Measurements from ENCODE around the gene RLIM. TPM values are rescaled to one million over a fixed set of nuclear protein-coding genes. Genes with fewer than 3 reads are reported as not detected.

The RLIM gene
- total RNA-seq, 3 donors from 2014 or later (not counting 1 experiment from before 2014, with no cell fraction given) = 43.2 to 49.5 (median 47.9) TPM

- intact Hi-C loops (cut with micrococcal nuclease) = loop anchor here (5.0 to 10.0 kb wide), 2 partner anchors 321 to 661 kb away; partner anchors contain the start of gene UPRT
- DNase-seq = peak in 1 of 2 donors; percentile 30
These were observed 893 bp downstream of the RLIM start for GRCh38 chrX:74613370-74614092.

GRCh38 chrX:74606799-74607198, 7.6 kb downstream of the RLIM start:
- peaks cover 3% of the 10 kb centered on the region for H3K36me3 ChIP-seq (ENCODE audit: control insufficient read depth, insufficient read depth, low read length)
- no peak for ATAC-seq
- H3K4me3 Mint-ChIP-seq = no peak overlapping the region
- H3K27ac Mint-ChIP-seq = no peak overlapping the region
- no peaks in the 10 kb centered on the region for H3K9me3 Mint-ChIP-seq
- TF ChIP-seq CTCF (IDR thresholded peaks at IDR 0.05) = no peak
- H3K36me3 Mint-ChIP-seq = no peaks in the 10 kb centered on the region
- no peaks in the 10 kb centered on the region for H3K27me3 ChIP-seq (ENCODE audit: control insufficient read depth, insufficient read depth, low read length)
- no peak overlapping the region for H3K4me3 ChIP-seq (ENCODE audit: low read length)
- 95% methylated on average over 10 of the region's 12 CpGs for WGBS (ENCODE audit: insufficient coverage)
- H3K27me3 Mint-ChIP-seq (ENCODE audit: low read depth in 2 of 2) = no peaks in the 10 kb centered on the region
- intact Hi-C loops (cut with micrococcal nuclease) = no loop called here
- no peaks in the 10 kb centered on the region for H3K9me3 ChIP-seq (ENCODE audit: control insufficient read depth, insufficient read depth, low read length)
- DNase-seq = no peak
- H3K27ac ChIP-seq (ENCODE audit: low read length) = no peak overlapping the region
- no peaks in the 10 kb centered on the region for H3K4me1 ChIP-seq (ENCODE audit: control insufficient read depth, insufficient read depth, low read length)
- H3K4me1 Mint-ChIP-seq = peaks cover 12 to 30% of the 10 kb centered on the region in 2 donors

More at GRCh38 chrX:74613370-74614092, 893 bp downstream of the RLIM start:
- Mint-ChIP-seq H3K4me3 (peak overlapping the region; percentile 99), H3K9me3 (no peaks in the 10 kb centered on the region), H3K27me3 (ENCODE audit: low read depth in 2 of 2) (peaks cover 0 to 3% of the 10 kb centered on the region in 2 donors), H3K36me3 (peaks cover 7% of the 10 kb centered on the region), H3K4me1 (peaks cover 17 to 20% of the 10 kb centered on the region in 2 donors), H3K27ac (peak overlapping the region; percentile 96 to 100)
- H3K27me3 ChIP-seq (ENCODE audit: control insufficient read depth, insufficient read depth, low read length) = no peaks in the 10 kb centered on the region
- 1% methylated on average over 13 of the region's 15 CpGs for WGBS (ENCODE audit: insufficient coverage)
- TF ChIP-seq CTCF (IDR thresholded peaks at IDR 0.05) = no peak
- peaks cover 5% of the 10 kb centered on the region for H3K4me1 ChIP-seq (ENCODE audit: control insufficient read depth, insufficient read depth, low read length)
- peak overlapping the region; percentile 100 for H3K27ac ChIP-seq (ENCODE audit: low read length)
- peak overlapping the region; percentile 92 for H3K4me3 ChIP-seq (ENCODE audit: low read length)
- no peak for ATAC-seq
- H3K9me3 ChIP-seq (ENCODE audit: control insufficient read depth, insufficient read depth, low read length) = no peaks in the 10 kb centered on the region
- H3K36me3 ChIP-seq (ENCODE audit: control insufficient read depth, insufficient read depth, low read length) = peaks cover under 1% of the 10 kb centered on the region

GRCh38 chrX:74606342-74606741, 8.1 kb downstream of the RLIM start:
- Histone ChIP-seq H3K9me3 (ENCODE audit: control insufficient read depth, insufficient read depth, low read length) (no peaks in the 10 kb centered on the region), H3K27ac (ENCODE audit: low read length) (no peak overlapping the region), H3K36me3 (ENCODE audit: control insufficient read depth, insufficient read depth, low read length) (peaks cover 3% of the 10 kb centered on the region), H3K4me3 (ENCODE audit: low read length) (no peak overlapping the region), H3K4me1 (ENCODE audit: control insufficient read depth, insufficient read depth, low read length) (no peaks in the 10 kb centered on the region), H3K27me3 (ENCODE audit: control insufficient read depth, insufficient read depth, low read length) (no peaks in the 10 kb centered on the region)
- no peak overlapping the region for H3K4me3 Mint-ChIP-seq
- no peak for TF ChIP-seq CTCF (IDR thresholded peaks at IDR 0.05)
- ATAC-seq (no peak), DNase-seq (no peak)
- no peaks in the 10 kb centered on the region for H3K27me3 Mint-ChIP-seq (ENCODE audit: low read depth in 2 of 2)
- H3K9me3 Mint-ChIP-seq = no peaks in the 10 kb centered on the region
- H3K36me3 Mint-ChIP-seq = no peaks in the 10 kb centered on the region
- intact Hi-C loops (cut with micrococcal nuclease) = no loop called here
- H3K27ac Mint-ChIP-seq = no peak overlapping the region
- H3K4me1 Mint-ChIP-seq = peaks cover 17 to 34% of the 10 kb centered on the region in 2 donors

Measured in natural killer cell (primary cell).